WTC11 (cell line): ENCODE measurements around the gene PLA2G4E.

Experiments
- CREB1 ChIP-seq: sonication (generic); formaldehyde crosslinking; IDR thresholded peaks from 2 replicates; pipeline ENCODE4 v1.8.0; 2023; ENCODE audit warnings: mild to moderate bottlenecking, missing genetic modification reagents
- RELA ChIP-seq: sonication (generic); formaldehyde crosslinking; IDR thresholded peaks from 2 replicates; pipeline ENCODE4 v1.8.1; 2022; ENCODE audit warnings: missing genetic modification reagents, mild to moderate bottlenecking, borderline replicate concordance
- ZNF232 ChIP-seq: sonication (generic); formaldehyde crosslinking; IDR thresholded peaks from 2 replicates; pipeline ENCODE4 v1.8.0; 2022; ENCODE audit warnings: mild to moderate bottlenecking, missing genetic modification reagents
- ZSCAN18 ChIP-seq: fragments of 250-450 bp; sonication (Bioruptor Pico); IDR thresholded peaks from 2 replicates; pipeline ENCODE4 v2.1.2; 2022; ENCODE audit warnings: mild to moderate bottlenecking, moderate library complexity
- TF ChIP-seq, protein P1 (sequence below): sonication (generic); formaldehyde crosslinking; IDR thresholded peaks from 2 replicates; pipeline ENCODE4 v1.8.0; 2022; ENCODE audit warnings: mild to moderate bottlenecking, missing genetic modification reagents
- TF ChIP-seq, protein P2 (sequence below): fragments of 200-600 bp; IDR thresholded peaks from 2 replicates; pipeline ENCODE4 v1.8.0; 2022; ENCODE audit warnings: antibody characterized with exemption

- no peak for TF ChIP-seq CREB1
- TF ChIP-seq, protein P1, sequence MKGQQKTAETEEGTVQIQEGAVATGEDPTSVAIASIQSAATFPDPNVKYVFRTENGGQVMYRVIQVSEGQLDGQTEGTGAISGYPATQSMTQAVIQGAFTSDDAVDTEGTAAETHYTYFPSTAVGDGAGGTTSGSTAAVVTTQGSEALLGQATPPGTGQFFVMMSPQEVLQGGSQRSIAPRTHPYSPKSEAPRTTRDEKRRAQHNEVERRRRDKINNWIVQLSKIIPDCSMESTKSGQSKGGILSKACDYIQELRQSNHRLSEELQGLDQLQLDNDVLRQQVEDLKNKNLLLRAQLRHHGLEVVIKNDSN (CRISPR knock-in tag), result no peak
- TF ChIP-seq, protein P2, sequence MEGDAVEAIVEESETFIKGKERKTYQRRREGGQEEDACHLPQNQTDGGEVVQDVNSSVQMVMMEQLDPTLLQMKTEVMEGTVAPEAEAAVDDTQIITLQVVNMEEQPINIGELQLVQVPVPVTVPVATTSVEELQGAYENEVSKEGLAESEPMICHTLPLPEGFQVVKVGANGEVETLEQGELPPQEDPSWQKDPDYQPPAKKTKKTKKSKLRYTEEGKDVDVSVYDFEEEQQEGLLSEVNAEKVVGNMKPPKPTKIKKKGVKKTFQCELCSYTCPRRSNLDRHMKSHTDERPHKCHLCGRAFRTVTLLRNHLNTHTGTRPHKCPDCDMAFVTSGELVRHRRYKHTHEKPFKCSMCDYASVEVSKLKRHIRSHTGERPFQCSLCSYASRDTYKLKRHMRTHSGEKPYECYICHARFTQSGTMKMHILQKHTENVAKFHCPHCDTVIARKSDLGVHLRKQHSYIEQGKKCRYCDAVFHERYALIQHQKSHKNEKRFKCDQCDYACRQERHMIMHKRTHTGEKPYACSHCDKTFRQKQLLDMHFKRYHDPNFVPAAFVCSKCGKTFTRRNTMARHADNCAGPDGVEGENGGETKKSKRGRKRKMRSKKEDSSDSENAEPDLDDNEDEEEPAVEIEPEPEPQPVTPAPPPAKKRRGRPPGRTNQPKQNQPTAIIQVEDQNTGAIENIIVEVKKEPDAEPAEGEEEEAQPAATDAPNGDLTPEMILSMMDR, result no peak
- TF ChIP-seq RELA (CRISPR knock-in tag), result no peak
- no peak for TF ChIP-seq ZSCAN18 (CRISPR knock-in tag)
- no peak for TF ChIP-seq ZNF232 (CRISPR knock-in tag)
Observed at GRCh38 chr15:41943543-41944312, 77.1 kb downstream of the PLA2G4E start.
